Vagina (tissue), 2 donors: ENCODE measurements around the gene PPP2R5C. TPM values are rescaled to one million over a fixed set of nuclear protein-coding genes. Genes with fewer than 3 reads are reported as not detected.
A peak's percentile ranks its signal among the peaks of the same experiment; 100 is the strongest.

Experiments used
- DNase-seq, 2 donors: peaks; one replicate each; pipeline ENCODE4 v3.0.0-alpha.2; 2017; ENCODE audit errors: extremely low spot score in 2 of 2
- H3K27ac ChIP-seq: fragments of 200-600 bp; sonication (generic); one replicate; pipeline ENCODE4 v1.5.1; 2019
- H3K27me3 ChIP-seq: fragments of 200-600 bp; sonication (generic); one replicate; pipeline ENCODE4 v1.5.1; 2019
- H3K36me3 ChIP-seq, 2 donors: fragments of 200-600 bp; sonication (generic); one replicate each; pipeline ENCODE4 v1.5.1; 2017 to 2019
- H3K4me1 ChIP-seq: fragments of 200-600 bp; sonication (generic); one replicate; pipeline ENCODE4 v1.5.1; 2019
- H3K4me3 ChIP-seq, 2 donors: fragments of 200-600 bp; sonication (generic); 1 replicate in 1 of 2; 2 replicates in 1 of 2; pipeline ENCODE4 v1.5.1; 2016 to 2019
- H3K9me3 ChIP-seq: fragments of 200-600 bp; sonication (generic); one replicate; pipeline ENCODE4 v1.5.1; 2019
- POLR2A ChIP-seq, 2 donors: fragments of 450-650 bp; IDR thresholded peaks; one replicate each; pipeline ENCODE4 v1.6.1; 2017; ENCODE audit warnings: antibody characterized with exemption in 2 of 2, mild to moderate bottlenecking in 2 of 2, moderate library complexity in 2 of 2
- POLR2AphosphoS5 ChIP-seq, 2 donors: sonication (generic); formaldehyde crosslinking; IDR thresholded peaks; one replicate each; pipeline ENCODE4 v1.9.0; 2017; ENCODE audit warnings: antibody characterized with exemption in 2 of 2, mild to moderate bottlenecking in 2 of 2, low read depth in 1 of 2; ENCODE audit not compliant: insufficient read depth in 1 of 2
- intact Hi-C: fragments of 100-400 bp; cut with DNase I; formaldehyde crosslinking; loops from one replicate; pipeline ENCODE4 v1.15.1; 2023
- total RNA-seq: library from RNA; depleted of rRNA; stranded (reverse); fragments of >200 nt; gene quantifications from one replicate; pipeline ENCODE4 v1.2.3, GENCODE V29; 2016
- TF ChIP-seq, protein P1 (sequence below), 3 experiments: fragments of 450-650 bp in 2 of 3; fragments of 200-600 bp in 1 of 3; sonication (generic) in 1 of 3; IDR thresholded peaks; one replicate each; pipeline ENCODE4 v1.5.1; 2017 to 2019; ENCODE audit warnings: antibody characterized with exemption in 3 of 3, mild to moderate bottlenecking in 2 of 3, moderate library complexity in 2 of 3

Gene PPP2R5C
- total RNA-seq, 1 donor from 2014 or later = 88.1 TPM

DNA sequence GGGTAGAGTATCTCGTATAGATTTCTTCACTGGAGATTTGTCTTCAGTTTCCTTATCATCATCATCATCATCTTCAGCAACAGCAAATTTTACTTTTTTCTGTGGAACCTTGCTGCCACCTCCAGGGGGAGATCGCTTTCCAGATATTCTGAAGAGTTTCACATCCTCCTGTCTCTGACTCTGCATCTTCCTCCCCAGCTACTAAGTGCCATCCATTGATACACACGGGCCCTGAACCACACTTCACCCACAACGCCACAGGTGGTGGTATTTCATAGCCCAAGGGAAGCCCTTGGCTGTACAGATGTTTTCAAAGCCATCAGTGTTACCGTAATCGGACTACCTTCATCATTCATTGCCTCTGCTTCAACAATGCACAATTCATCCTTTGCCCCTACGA lies 82.2 kb downstream of the PPP2R5C start:
- no peak for DNase-seq
- H3K36me3 ChIP-seq = no peaks in the 10 kb centered on the region
- H3K27ac ChIP-seq = no peak overlapping the region
- TF ChIP-seq, protein P1, sequence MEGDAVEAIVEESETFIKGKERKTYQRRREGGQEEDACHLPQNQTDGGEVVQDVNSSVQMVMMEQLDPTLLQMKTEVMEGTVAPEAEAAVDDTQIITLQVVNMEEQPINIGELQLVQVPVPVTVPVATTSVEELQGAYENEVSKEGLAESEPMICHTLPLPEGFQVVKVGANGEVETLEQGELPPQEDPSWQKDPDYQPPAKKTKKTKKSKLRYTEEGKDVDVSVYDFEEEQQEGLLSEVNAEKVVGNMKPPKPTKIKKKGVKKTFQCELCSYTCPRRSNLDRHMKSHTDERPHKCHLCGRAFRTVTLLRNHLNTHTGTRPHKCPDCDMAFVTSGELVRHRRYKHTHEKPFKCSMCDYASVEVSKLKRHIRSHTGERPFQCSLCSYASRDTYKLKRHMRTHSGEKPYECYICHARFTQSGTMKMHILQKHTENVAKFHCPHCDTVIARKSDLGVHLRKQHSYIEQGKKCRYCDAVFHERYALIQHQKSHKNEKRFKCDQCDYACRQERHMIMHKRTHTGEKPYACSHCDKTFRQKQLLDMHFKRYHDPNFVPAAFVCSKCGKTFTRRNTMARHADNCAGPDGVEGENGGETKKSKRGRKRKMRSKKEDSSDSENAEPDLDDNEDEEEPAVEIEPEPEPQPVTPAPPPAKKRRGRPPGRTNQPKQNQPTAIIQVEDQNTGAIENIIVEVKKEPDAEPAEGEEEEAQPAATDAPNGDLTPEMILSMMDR (IDR thresholded peaks at IDR 0.05) = peak in 1 of 3 experiments; percentile 9
- TF ChIP-seq POLR2AphosphoS5 (IDR thresholded peaks at IDR 0.05; ENCODE audit: insufficient read depth in 1 of 2, low read depth in 1 of 2) = no peak
- no peaks in the 10 kb centered on the region for H3K9me3 ChIP-seq
- H3K4me1 ChIP-seq = peaks cover 15% of the 10 kb centered on the region
- intact Hi-C loops = no loop called here
- H3K27me3 ChIP-seq = no peaks in the 10 kb centered on the region
- no peak overlapping the region for H3K4me3 ChIP-seq

DNA sequence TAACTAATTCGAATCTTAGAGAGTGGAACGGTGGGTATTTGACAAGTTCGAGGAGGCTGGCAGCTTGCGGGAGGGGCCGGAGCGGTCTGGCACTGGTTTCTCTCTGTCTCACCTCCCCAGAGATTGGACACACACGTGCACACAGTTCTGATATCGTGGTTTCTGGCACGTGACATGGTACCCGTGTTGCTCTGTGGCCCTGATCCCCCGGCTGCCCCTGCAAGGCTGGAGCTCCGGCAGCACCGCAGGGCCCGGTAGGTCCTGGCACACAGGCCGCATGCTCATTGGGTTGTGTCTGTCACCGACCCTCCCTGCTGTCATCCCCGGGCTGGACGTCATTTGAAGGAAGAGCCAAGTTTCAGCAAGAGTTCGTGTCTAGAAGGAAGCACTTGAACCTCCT lies 82.7 kb downstream of the PPP2R5C start:
- TF ChIP-seq POLR2A (IDR thresholded peaks at IDR 0.05) = no peak
- TF ChIP-seq, protein P1 (IDR thresholded peaks at IDR 0.05) = no peak
- TF ChIP-seq POLR2AphosphoS5 (IDR thresholded peaks at IDR 0.05; ENCODE audit: insufficient read depth in 1 of 2, low read depth in 1 of 2) = no peak
- DNase-seq = no peak
- Histone ChIP-seq H3K27ac (no peak overlapping the region), H3K9me3 (no peaks in the 10 kb centered on the region), H3K4me1 (peaks cover 15% of the 10 kb centered on the region), H3K4me3 (no peak overlapping the region), H3K27me3 (no peaks in the 10 kb centered on the region), H3K36me3 (no peaks in the 10 kb centered on the region)
- intact Hi-C loops = no loop called here

DNA sequence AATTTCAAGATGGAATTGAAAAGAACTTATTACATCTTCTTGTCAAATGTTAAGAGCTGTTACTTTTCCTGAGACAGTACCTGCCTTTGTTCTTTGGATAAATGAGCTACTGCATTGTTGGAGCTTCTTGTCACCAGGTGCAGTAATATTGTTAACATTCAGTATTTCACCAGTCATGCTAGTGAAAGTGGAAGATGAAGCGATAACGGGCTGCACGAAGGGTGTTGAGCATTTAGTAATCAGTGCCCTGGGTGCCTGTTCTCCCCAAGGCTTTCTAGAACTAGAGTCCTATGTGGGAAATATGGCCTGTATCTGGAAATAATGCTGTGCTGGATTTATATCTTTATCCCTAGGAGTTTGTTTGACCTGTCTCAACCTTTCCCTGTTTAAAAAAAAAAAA lies 83.2 kb downstream of the PPP2R5C start:
- no peak overlapping the region for H3K27ac ChIP-seq
- peaks cover 20% of the 10 kb centered on the region for H3K4me1 ChIP-seq
- TF ChIP-seq, protein P1 (IDR thresholded peaks at IDR 0.05) = no peak
- TF ChIP-seq POLR2AphosphoS5 (IDR thresholded peaks at IDR 0.05; ENCODE audit: insufficient read depth in 1 of 2, low read depth in 1 of 2) = no peak
- TF ChIP-seq POLR2A (IDR thresholded peaks at IDR 0.05) = no peak
- intact Hi-C loops = no loop called here
- H3K36me3 ChIP-seq = no peaks in the 10 kb centered on the region
- no peak overlapping the region for H3K4me3 ChIP-seq
- H3K27me3 ChIP-seq = no peaks in the 10 kb centered on the region
- no peaks in the 10 kb centered on the region for H3K9me3 ChIP-seq
- DNase-seq = no peak

DNA sequence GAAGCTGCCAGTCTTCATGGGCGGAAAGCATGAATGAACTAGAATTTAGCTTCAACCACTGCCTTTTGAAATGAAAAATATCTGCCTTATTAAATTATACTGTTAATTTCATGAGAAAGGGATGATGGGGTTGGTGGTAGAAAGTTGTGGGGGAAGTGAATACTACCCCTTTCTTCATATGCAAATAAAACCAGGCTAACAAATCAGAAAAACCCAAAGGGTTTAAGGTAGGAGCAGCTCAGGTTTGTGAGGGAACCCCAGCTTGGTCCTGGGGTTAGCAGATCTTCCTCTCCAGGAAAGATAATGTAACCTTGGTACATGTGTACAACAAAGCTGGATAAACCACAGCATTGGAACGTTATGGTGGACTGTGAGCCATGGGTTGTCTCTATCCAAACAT lies 84.0 kb downstream of the PPP2R5C start:
- intact Hi-C loops = no loop called here
- DNase-seq = no peak
- TF ChIP-seq, protein P1 (IDR thresholded peaks at IDR 0.05) = no peak
- Histone ChIP-seq H3K27ac (no peak overlapping the region), H3K4me1 (peaks cover 16% of the 10 kb centered on the region), H3K27me3 (no peaks in the 10 kb centered on the region), H3K9me3 (no peaks in the 10 kb centered on the region), H3K4me3 (no peak overlapping the region), H3K36me3 (no peaks in the 10 kb centered on the region)

DNA sequence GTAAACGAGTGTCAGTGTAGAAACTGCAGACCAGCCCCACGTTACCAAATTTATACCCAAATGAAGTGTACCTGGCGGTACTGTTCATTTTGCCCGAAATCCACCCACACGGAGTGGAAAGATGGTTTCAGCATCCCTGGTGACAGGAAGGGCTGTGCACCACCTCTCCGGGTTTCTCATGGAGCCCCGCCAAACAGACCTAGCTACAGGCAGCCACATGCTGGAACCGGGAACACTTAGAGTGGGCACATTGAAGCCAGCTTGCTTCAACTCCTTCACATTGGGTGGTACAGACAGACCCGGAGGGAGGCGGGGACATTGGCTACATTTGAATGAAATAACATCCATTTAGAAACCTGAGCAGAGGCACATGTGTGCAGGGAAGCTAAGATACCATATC lies 84.4 kb downstream of the PPP2R5C start:
- no peaks in the 10 kb centered on the region for H3K36me3 ChIP-seq
- no peaks in the 10 kb centered on the region for H3K9me3 ChIP-seq
- H3K4me1 ChIP-seq = peaks cover 18% of the 10 kb centered on the region
- no peaks in the 10 kb centered on the region for H3K27me3 ChIP-seq
- no peak overlapping the region for H3K27ac ChIP-seq
- no peak for DNase-seq
- intact Hi-C loops = no loop called here
- H3K4me3 ChIP-seq = no peak overlapping the region
- TF ChIP-seq, protein P1 (IDR thresholded peaks at IDR 0.05) = no peak
- TF ChIP-seq POLR2AphosphoS5 (IDR thresholded peaks at IDR 0.05; ENCODE audit: insufficient read depth in 1 of 2, low read depth in 1 of 2) (no peak), POLR2A (IDR thresholded peaks at IDR 0.05) (no peak)
